GM06990 (cell line): Measurements from ENCODE around the gene DRG2.

Source experiments
- DNase-seq: peaks from one replicate; pipeline ENCODE4 v3.0.0-alpha.2; 2011; ENCODE audit not compliant: insufficient read length; ENCODE audit errors: extremely low read depth
- H3K27me3 ChIP-seq: replicated peaks from 2 replicates; pipeline ENCODE4 v1.6.0; 2011; ENCODE audit warnings: low read length; ENCODE audit not compliant: control insufficient read depth, insufficient read depth
- H3K36me3 ChIP-seq: 2 replicates; pipeline ENCODE4 v1.5.1; 2011; ENCODE audit warnings: low read length; ENCODE audit not compliant: control insufficient read depth, insufficient read depth
- H3K4me3 ChIP-seq: replicated peaks from 2 replicates; pipeline ENCODE4 v1.5.1; 2011; ENCODE audit warnings: low read depth, mild to moderate bottlenecking, control low read depth, low read length
- CTCF ChIP-seq: IDR thresholded peaks from 2 replicates; pipeline ENCODE4 v1.5.1; 2011; ENCODE audit warnings: low read length, control low read depth, mild to moderate bottlenecking, inconsistent platforms; ENCODE audit not compliant: insufficient read depth, poor library complexity, severe bottlenecking

Gene DRG2

GRCh38 chr17:18129041-18129502 is 41.3 kb downstream of the DRG2 start:
- Histone ChIP-seq H3K27me3 (peaks cover 1% of the 10 kb centered on the region; the same call in 1 of the 2 replicates), H3K36me3 (no peaks in the 10 kb centered on the region), H3K4me3 (no peak overlapping the region)
- no peak for TF ChIP-seq CTCF
- no peak for DNase-seq

- no peak overlapping the region for H3K4me3 ChIP-seq
- no peaks in the 10 kb centered on the region for H3K27me3 ChIP-seq
- H3K36me3 ChIP-seq, result no peaks in the 10 kb centered on the region
- TF ChIP-seq CTCF, result no peak
- DNase-seq, result no peak
Observed at GRCh38 chr17:18132711-18133110, 45.0 kb downstream of the DRG2 start.

GRCh38 chr17:18136357-18136756 is 48.6 kb downstream of the DRG2 start:
- no peak overlapping the region for H3K4me3 ChIP-seq
- no peaks in the 10 kb centered on the region for H3K36me3 ChIP-seq
- H3K27me3 ChIP-seq, result no peaks in the 10 kb centered on the region; the same call in 1 of the 2 replicates
- no peak for DNase-seq
- TF ChIP-seq CTCF, result no peak

DNA sequence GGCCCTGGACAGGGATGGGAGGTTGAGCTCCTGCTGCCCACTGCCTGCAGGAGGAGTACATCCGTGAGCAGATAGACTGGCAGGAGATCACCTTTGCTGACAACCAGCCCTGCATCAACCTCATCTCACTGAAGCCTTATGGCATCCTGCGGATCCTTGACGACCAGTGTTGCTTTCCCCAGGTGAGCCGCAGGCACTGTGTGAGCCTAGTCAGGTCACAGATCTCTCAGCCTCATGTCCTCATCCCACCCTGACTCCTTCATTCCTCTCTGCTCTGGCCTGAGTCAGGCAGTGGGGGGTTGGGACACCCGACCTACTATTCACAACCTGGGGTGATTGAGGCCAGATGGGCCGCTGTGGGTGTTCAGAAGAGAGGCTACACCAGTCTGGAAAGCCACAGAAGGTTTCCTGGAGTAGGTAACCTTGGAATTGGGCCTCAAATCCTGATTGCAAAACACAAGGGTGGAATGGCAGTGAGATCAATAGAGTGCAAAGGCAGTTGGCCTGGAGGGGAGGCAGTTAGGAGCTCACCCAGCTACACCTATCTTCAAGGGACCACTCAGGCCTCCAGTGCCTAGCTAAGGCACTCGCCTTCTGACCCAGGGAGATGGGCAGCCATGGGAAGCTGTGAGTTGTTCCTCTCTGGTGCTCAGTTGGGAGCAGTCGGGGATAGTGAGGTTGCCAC is 50.5 kb downstream of the DRG2 start:
- no peak overlapping the region for H3K4me3 ChIP-seq
- no peak for DNase-seq
- no peaks in the 10 kb centered on the region for H3K36me3 ChIP-seq
- TF ChIP-seq CTCF, result no peak
- no peaks in the 10 kb centered on the region; the same call in 1 of the 2 replicates for H3K27me3 ChIP-seq

DNA sequence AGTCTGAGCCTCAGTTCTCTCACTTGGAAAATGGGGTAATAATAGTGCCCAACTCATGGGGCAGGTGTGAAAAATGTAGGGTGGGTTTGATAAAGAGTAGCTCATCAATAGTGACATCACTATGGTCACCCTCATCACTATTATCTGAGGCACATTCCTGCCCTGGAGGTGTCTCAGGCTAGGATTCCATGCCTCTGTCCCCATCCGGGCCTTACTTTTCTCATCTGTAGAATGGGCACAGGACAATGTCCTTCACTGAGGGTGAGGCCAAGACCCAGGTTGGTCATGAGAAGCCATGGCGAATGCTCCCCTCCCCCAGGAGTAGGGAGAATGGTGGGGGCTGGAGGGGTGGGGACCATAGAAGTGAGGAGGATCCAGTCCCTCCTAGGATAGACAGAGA is 51.3 kb downstream of the DRG2 start:
- Histone ChIP-seq H3K4me3 (no peak overlapping the region), H3K36me3 (no peaks in the 10 kb centered on the region), H3K27me3 (no peaks in the 10 kb centered on the region; the same call in 1 of the 2 replicates)
- no peak for TF ChIP-seq CTCF
- no peak for DNase-seq
